IMR-90 (cell line): Measurements from ENCODE around the gene CADM1. TPM values are rescaled to one million over a fixed set of nuclear protein-coding genes. Genes with fewer than 3 reads are reported as not detected.

Source experiments
- ATAC-seq: fragments of 200-7000 bp; cut with Tn5 transposase; 2 replicates; pipeline ENCODE4 v1.9.1; 2020; ENCODE audit warnings: low read depth, mild to moderate bottlenecking, moderate library complexity
- BruUV-seq: library from RNA; stranded (reverse); fragments of 400-500 nt; replicated peaks from 2 replicates; lab custom pipeline; 2021; lab: Mats Ljungman, UMichigan
- CTCF ChIA-PET: fragments of 300-600 bp; formaldehyde crosslinking; extraction: SDS; loops from one replicate; lab custom pipeline; 2021; ENCODE audit warnings: antibody characterized with exemption; lab: Yijun Ruan, JAX
- POLR2A ChIA-PET: fragments of 300-600 bp; sonication (Branson Sonifier 250); formaldehyde crosslinking; loops from one replicate; lab custom pipeline; 2022; ENCODE audit warnings: antibody characterized with exemption; ENCODE audit not compliant: unreplicated experiment; lab: Charles Lee
- DNase-seq: peaks from one replicate; pipeline ENCODE4 v3.0.0; 2013
- H2AFZ ChIP-seq: replicated peaks from 2 replicates; pipeline ENCODE3; 2013; ENCODE audit warnings: low read length, mild to moderate bottlenecking; ENCODE audit not compliant: poor library complexity
- H2AK5ac ChIP-seq: 2 replicates; pipeline ENCODE4 v1.6.1; 2013; ENCODE audit warnings: low read depth, low read length, inconsistent platforms
- H2AK9ac ChIP-seq: replicated peaks from 2 replicates; pipeline ENCODE3; 2013; ENCODE audit warnings: mild to moderate bottlenecking, low read depth, low read length, moderate library complexity; ENCODE audit not compliant: poor library complexity
- H2BK120ac ChIP-seq: 2 replicates; pipeline ENCODE4 v1.6.1; 2013; ENCODE audit warnings: low read depth, low read length, inconsistent platforms
- H2BK15ac ChIP-seq: 3 replicates; pipeline ENCODE4 v1.6.1; 2013; ENCODE audit warnings: low read depth, low read length, inconsistent platforms
- H2BK20ac ChIP-seq: 2 replicates; pipeline ENCODE4 v1.6.1; 2013; ENCODE audit warnings: low read depth, mild to moderate bottlenecking, inconsistent platforms, low read length, moderate library complexity
- H2BK5ac ChIP-seq: 2 replicates; pipeline ENCODE4 v1.6.1; 2013; ENCODE audit warnings: mild to moderate bottlenecking, low read depth, low read length, inconsistent platforms; ENCODE audit not compliant: poor library complexity, severe bottlenecking
- H3K14ac ChIP-seq: replicated peaks from 2 replicates; pipeline ENCODE4 v1.6.1; 2013; ENCODE audit warnings: low read depth, low read length, inconsistent platforms
- H3K18ac ChIP-seq: 2 replicates; pipeline ENCODE4 v1.6.1; 2013; ENCODE audit warnings: low read depth, low read length, control low read depth
- H3K23ac ChIP-seq: 2 replicates; pipeline ENCODE4 v1.6.1; 2013; ENCODE audit warnings: low read depth, low read length, inconsistent platforms
- H3K27ac ChIP-seq: 2 replicates; pipeline ENCODE4 v1.5.1; 2013; ENCODE audit warnings: mild to moderate bottlenecking, control low read depth, low read length; ENCODE audit not compliant: insufficient read depth
- H3K27me3 ChIP-seq: 2 replicates; pipeline ENCODE4 v1.6.1; 2013; ENCODE audit warnings: low read length; ENCODE audit not compliant: control insufficient read depth, insufficient read depth
- H3K36me3 ChIP-seq: 2 replicates; pipeline ENCODE4 v1.6.1; 2013; ENCODE audit warnings: low read length, mixed read lengths; ENCODE audit not compliant: control insufficient read depth, insufficient read depth
- H3K4ac ChIP-seq: 2 replicates; pipeline ENCODE4 v1.6.1; 2013; ENCODE audit warnings: low read depth, low read length, inconsistent platforms
- H3K4me1 ChIP-seq: 2 replicates; pipeline ENCODE4 v1.6.1; 2013; ENCODE audit warnings: low read length, mixed read lengths; ENCODE audit not compliant: control insufficient read depth, insufficient read depth
- H3K4me2 ChIP-seq: 2 replicates; pipeline ENCODE4 v1.6.1; 2013; ENCODE audit warnings: low read depth, mild to moderate bottlenecking, control low read depth, low read length, moderate library complexity
- H3K4me3 ChIP-seq: 2 replicates; pipeline ENCODE4 v1.5.1; 2013; ENCODE audit warnings: low read depth, mild to moderate bottlenecking, control low read depth, low read length, moderate library complexity; ENCODE audit not compliant: insufficient read depth
- H3K56ac ChIP-seq: 2 replicates; pipeline ENCODE4 v1.6.1; 2013; ENCODE audit warnings: low read length, inconsistent platforms; ENCODE audit not compliant: insufficient read depth; ENCODE audit errors: extremely low read depth
- H3K79me1 ChIP-seq, 2 experiments: 2 replicates each; pipeline ENCODE4 v1.6.1; 2013; ENCODE audit warnings: low read length in 2 of 2, inconsistent platforms in 1 of 2, low read depth in 1 of 2
- H3K9ac ChIP-seq: 2 replicates; pipeline ENCODE4 v1.6.1; 2013; ENCODE audit warnings: low read depth, low read length, control low read depth
- H3K9me1 ChIP-seq: 2 replicates; pipeline ENCODE4 v1.6.1; 2013; ENCODE audit warnings: low read length, inconsistent platforms; ENCODE audit not compliant: insufficient read depth
- H3K9me3 ChIP-seq: 2 replicates; pipeline ENCODE4 v1.6.1; 2013; ENCODE audit warnings: low read length; ENCODE audit not compliant: control insufficient read depth, insufficient read depth
- H4K20me1 ChIP-seq: 2 replicates; pipeline ENCODE4 v1.6.1; 2013; ENCODE audit warnings: low read length, inconsistent platforms; ENCODE audit not compliant: insufficient read depth
- H4K5ac ChIP-seq: 2 replicates; pipeline ENCODE4 v1.6.1; 2013; ENCODE audit warnings: mild to moderate bottlenecking, low read depth, low read length, control low read depth
- H4K8ac ChIP-seq, 2 experiments: 2 replicates each; pipeline ENCODE4 v1.6.1; 2013; ENCODE audit warnings: low read depth in 2 of 2, low read length in 2 of 2, control low read depth in 1 of 2, inconsistent platforms in 1 of 2
- H4K91ac ChIP-seq: 2 replicates; pipeline ENCODE4 v1.6.1; 2013; ENCODE audit warnings: low read depth, low read length, inconsistent platforms; ENCODE audit not compliant: insufficient read depth
- MAZ ChIP-seq: IDR thresholded peaks from 2 replicates; pipeline ENCODE4 v1.6.1; 2012; ENCODE audit warnings: low read depth, mild to moderate bottlenecking, low read length, improper control_type of control experiment, moderate library complexity, borderline replicate concordance
- MXI1 ChIP-seq: IDR thresholded peaks from 2 replicates; pipeline ENCODE4 v1.6.1; 2012; ENCODE audit warnings: low read depth, mild to moderate bottlenecking, low read length, moderate library complexity, borderline replicate concordance
- RFX5 ChIP-seq: IDR thresholded peaks from 2 replicates; pipeline ENCODE4 v1.8.0; 2012; ENCODE audit warnings: low read depth, mild to moderate bottlenecking, low read length, moderate library complexity
- WGBS, 2 experiments: methylation state at CpG; one replicate each; pipeline versions ENCODE4 v1.1.5 to v1.1.7; 2013; ENCODE audit warnings: missing lambda C conversion rate in 2 of 2; ENCODE audit not compliant: insufficient read length in 1 of 2; ENCODE audit errors: extremely low coverage in 2 of 2; 5-methylcytosine and 5-hydroxymethylcytosine counted together
- dilution Hi-C: fragments of 300-500 bp; cut with HindIII; formaldehyde crosslinking; loops from one replicate; pipeline ENCODE4 v1.14.3; 2018; ENCODE audit warnings: low sequenced_read_pairs; ENCODE audit not compliant: unreplicated experiment
- in situ Hi-C: fragments of 300-500 bp; cut with MboI; formaldehyde crosslinking; loops from 3 replicates; pipeline ENCODE4 v1.14.3; 2019; ENCODE audit warnings: low sequenced_read_pairs, inconsistent platforms, mixed read lengths
- intact Hi-C: fragments of 100-400 bp; cut with micrococcal nuclease; formaldehyde crosslinking; loops from 2 replicates; pipeline ENCODE4 v1.10.0; 2022
- polyA plus RNA-seq, 3 experiments: library from polyadenylated mRNA; depleted of rRNA; stranded (reverse); fragments of >200 nt; gene quantifications; 2 replicates each; pipeline ENCODE4 v1.2.3, GENCODE V29; 2012; ENCODE audit warnings: low replicate concordance in 1 of 3
- total RNA-seq: library from RNA; depleted of rRNA; stranded (reverse); fragments of >200 nt; gene quantifications from 2 replicates; pipeline ENCODE4 v1.2.3, GENCODE V29; 2012
- TF ChIP-seq, protein P1 (sequence below): conservative IDR thresholded peaks from 2 replicates; pipeline ENCODE4 v1.5.1; 2012; ENCODE audit warnings: mild to moderate bottlenecking, low read depth, low read length, improper control_type of control experiment
- TF ChIP-seq, protein P2 (sequence below): fragments of 150-350 bp; IDR thresholded peaks from 2 replicates; pipeline ENCODE4 v1.6.1; 2016; ENCODE audit warnings: low read depth, mild to moderate bottlenecking, low read length, moderate library complexity, borderline replicate concordance
- TF ChIP-seq, protein P3 (sequence below): fragments of 150-350 bp; IDR thresholded peaks from 2 replicates; pipeline ENCODE4 v1.6.1; 2017; ENCODE audit warnings: mild to moderate bottlenecking, antibody characterized with exemption, low read length, low read depth

Gene CADM1
- total and polyA plus RNA-seq, 2 of the 4 experiments (the other 2 are of a cell fraction), result 28.8 to 77.1 TPM

DNA sequence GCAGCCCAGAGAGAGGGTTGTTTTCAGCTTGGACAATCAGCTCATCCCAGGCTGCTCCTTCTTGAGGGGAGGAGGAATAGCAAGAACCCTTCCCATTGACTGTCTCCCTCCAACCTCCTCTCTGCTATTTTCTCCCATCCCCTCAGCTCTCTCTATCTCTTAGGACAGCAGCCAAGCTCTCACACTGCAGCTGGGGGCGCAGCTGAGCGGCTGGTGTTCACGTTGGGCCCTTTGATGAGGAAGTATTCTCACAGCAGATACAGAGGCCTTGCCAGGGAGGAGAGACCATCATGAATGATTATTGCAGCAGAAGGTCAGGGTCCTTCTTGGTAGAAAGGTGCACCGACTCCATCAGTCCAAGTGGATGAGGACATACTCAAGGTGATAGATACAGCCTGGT is 26.5 kb upstream of the CADM1 start:
- CTCF ChIA-PET, result no interaction called here
- Histone ChIP-seq H3K9me1 (no peaks in the 10 kb centered on the region), H3K4me3 (no peak overlapping the region), H3K9ac (no peak overlapping the region), H3K4me1 (no peaks in the 10 kb centered on the region), H4K91ac (no peak overlapping the region), H2BK120ac (no peak overlapping the region), H2AFZ (no peak overlapping the region), H3K36me3 (no peaks in the 10 kb centered on the region), H3K23ac (no peak overlapping the region), H2BK15ac (no peak overlapping the region), H2BK20ac (no peak overlapping the region), H4K20me1 (no peaks in the 10 kb centered on the region), H4K8ac (no peak overlapping the region), H3K27me3 (peaks cover 25% of the 10 kb centered on the region), H2AK5ac (no peak overlapping the region), H3K4me2 (no peak overlapping the region), H2AK9ac (no peak overlapping the region), H3K14ac (no peak overlapping the region), H2BK5ac (no peak overlapping the region), H3K4ac (no peak overlapping the region), H3K79me1 (no peaks in the 10 kb centered on the region), H4K5ac (no peak overlapping the region), H3K56ac (no peak overlapping the region), H3K18ac (no peak overlapping the region), H3K27ac (no peak overlapping the region), H3K9me3 (0 out of 2 replicates have a peak, but pooled peaks cover 2% of the 10 kb centered on the region)
- DNase-seq, result no peak
- dilution Hi-C loops, result no loop called here
- intact Hi-C loops, result no loop called here
- in situ Hi-C loops, result no loop called here
- no TSS peak for BruUV-seq
- TF ChIP-seq RFX5, result no peak
- TF ChIP-seq MAZ, result no peak
- no peak for TF ChIP-seq MXI1
- TF ChIP-seq, protein P1, sequence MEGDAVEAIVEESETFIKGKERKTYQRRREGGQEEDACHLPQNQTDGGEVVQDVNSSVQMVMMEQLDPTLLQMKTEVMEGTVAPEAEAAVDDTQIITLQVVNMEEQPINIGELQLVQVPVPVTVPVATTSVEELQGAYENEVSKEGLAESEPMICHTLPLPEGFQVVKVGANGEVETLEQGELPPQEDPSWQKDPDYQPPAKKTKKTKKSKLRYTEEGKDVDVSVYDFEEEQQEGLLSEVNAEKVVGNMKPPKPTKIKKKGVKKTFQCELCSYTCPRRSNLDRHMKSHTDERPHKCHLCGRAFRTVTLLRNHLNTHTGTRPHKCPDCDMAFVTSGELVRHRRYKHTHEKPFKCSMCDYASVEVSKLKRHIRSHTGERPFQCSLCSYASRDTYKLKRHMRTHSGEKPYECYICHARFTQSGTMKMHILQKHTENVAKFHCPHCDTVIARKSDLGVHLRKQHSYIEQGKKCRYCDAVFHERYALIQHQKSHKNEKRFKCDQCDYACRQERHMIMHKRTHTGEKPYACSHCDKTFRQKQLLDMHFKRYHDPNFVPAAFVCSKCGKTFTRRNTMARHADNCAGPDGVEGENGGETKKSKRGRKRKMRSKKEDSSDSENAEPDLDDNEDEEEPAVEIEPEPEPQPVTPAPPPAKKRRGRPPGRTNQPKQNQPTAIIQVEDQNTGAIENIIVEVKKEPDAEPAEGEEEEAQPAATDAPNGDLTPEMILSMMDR, result 0 out of 2 replicates have a peak, but pooled peaks have one; percentile 8
- TF ChIP-seq, protein P2, sequence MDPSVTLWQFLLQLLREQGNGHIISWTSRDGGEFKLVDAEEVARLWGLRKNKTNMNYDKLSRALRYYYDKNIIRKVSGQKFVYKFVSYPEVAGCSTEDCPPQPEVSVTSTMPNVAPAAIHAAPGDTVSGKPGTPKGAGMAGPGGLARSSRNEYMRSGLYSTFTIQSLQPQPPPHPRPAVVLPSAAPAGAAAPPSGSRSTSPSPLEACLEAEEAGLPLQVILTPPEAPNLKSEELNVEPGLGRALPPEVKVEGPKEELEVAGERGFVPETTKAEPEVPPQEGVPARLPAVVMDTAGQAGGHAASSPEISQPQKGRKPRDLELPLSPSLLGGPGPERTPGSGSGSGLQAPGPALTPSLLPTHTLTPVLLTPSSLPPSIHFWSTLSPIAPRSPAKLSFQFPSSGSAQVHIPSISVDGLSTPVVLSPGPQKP, result no peak
- TF ChIP-seq, protein P3, sequence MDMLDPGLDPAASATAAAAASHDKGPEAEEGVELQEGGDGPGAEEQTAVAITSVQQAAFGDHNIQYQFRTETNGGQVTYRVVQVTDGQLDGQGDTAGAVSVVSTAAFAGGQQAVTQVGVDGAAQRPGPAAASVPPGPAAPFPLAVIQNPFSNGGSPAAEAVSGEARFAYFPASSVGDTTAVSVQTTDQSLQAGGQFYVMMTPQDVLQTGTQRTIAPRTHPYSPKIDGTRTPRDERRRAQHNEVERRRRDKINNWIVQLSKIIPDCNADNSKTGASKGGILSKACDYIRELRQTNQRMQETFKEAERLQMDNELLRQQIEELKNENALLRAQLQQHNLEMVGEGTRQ, result no peak
- WGBS, 2 experiments, result no CpG with 5 or more reads among the region's 4 CpGs
- ATAC-seq, result no peak
- POLR2A ChIA-PET, result no interaction called here
